Nephron (organoid): ENCODE measurements around the gene RSRC1.
"Not testable (repeated sequence)": the region's sequence is repeated elsewhere in the genome, so short reads cannot be mapped to it uniquely, and the experiment has no call there.

ENCODE experiments used
- H3K27ac Mint-ChIP-seq, 3 experiments: 2 replicates each; pipeline ENCODE4 v1.8.0; 2020; ENCODE audit warnings: mixed read lengths in 3 of 3, mild to moderate bottlenecking in 2 of 3, moderate library complexity in 1 of 3
- H3K27me3 Mint-ChIP-seq: 2 replicates; pipeline ENCODE4 v1.8.0; 2021; ENCODE audit warnings: low read depth, mild to moderate bottlenecking, moderate library complexity, mixed read lengths
- H3K36me3 Mint-ChIP-seq: 2 replicates; pipeline ENCODE4 v1.8.0; 2020; ENCODE audit warnings: low read depth, mixed read lengths
- H3K4me1 Mint-ChIP-seq: 2 replicates; pipeline ENCODE4 v1.8.0; 2020; ENCODE audit warnings: mixed read lengths
- H3K4me3 Mint-ChIP-seq, 3 experiments: 2 replicates each; pipeline ENCODE4 v1.8.0; 2020; ENCODE audit warnings: mild to moderate bottlenecking in 3 of 3, mixed read lengths in 3 of 3, moderate library complexity in 2 of 3
- H3K9me3 Mint-ChIP-seq: 2 replicates; pipeline ENCODE4 v1.8.0; 2020; ENCODE audit warnings: mixed read lengths
- CTCF ChIP-seq, 3 experiments: fragments of 200-600 bp; sonication (generic); IDR thresholded peaks; one replicate each; pipeline ENCODE4 v1.5.0; 2021; ENCODE audit warnings: antibody characterized with exemption in 3 of 3; ENCODE audit not compliant: unreplicated experiment in 3 of 3

RSRC1 gene

DNA sequence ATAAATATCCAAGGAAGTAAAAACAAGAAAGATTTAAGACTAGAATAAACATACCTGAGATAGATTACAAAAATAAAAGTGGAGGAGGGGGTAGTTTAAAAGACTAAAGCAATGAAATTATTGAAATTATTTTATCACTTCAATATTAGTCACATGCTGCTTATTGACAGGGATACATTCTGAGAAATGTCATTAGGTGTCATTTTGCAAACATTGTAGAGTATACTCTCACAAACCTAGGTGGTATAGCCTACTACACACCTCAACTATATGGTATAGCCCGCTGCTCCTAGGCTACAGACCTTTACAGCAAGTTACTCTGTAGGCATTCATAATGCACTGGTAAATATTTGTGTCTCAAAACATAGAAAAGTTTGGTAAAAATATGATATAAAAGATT, 384.0 kb downstream of the RSRC1 start:
- Mint-ChIP-seq H3K36me3 (peaks cover 17% of the 10 kb centered on the region), H3K4me3 (no peak overlapping the region), H3K9me3 (peaks cover 19% of the 10 kb centered on the region), H3K27ac (no peak overlapping the region), H3K4me1 (peaks cover 10% of the 10 kb centered on the region), H3K27me3 (no peaks in the 10 kb centered on the region)
- TF ChIP-seq CTCF (IDR thresholded peaks at IDR 0.05; ENCODE audit: unreplicated experiment in 3 of 3): no peak

- TF ChIP-seq CTCF (IDR thresholded peaks at IDR 0.05; ENCODE audit: unreplicated experiment in 3 of 3): no peak
- no peak overlapping the region for H3K4me3 Mint-ChIP-seq
- peaks cover 23% of the 10 kb centered on the region for H3K9me3 Mint-ChIP-seq
- peaks cover 20% of the 10 kb centered on the region for H3K36me3 Mint-ChIP-seq
- no peaks in the 10 kb centered on the region for H3K27me3 Mint-ChIP-seq
- H3K27ac Mint-ChIP-seq: no peak overlapping the region
- peaks cover 10% of the 10 kb centered on the region for H3K4me1 Mint-ChIP-seq
Measured at GRCh38 chr3:158494673-158495072, 384.8 kb downstream of the RSRC1 start.

DNA sequence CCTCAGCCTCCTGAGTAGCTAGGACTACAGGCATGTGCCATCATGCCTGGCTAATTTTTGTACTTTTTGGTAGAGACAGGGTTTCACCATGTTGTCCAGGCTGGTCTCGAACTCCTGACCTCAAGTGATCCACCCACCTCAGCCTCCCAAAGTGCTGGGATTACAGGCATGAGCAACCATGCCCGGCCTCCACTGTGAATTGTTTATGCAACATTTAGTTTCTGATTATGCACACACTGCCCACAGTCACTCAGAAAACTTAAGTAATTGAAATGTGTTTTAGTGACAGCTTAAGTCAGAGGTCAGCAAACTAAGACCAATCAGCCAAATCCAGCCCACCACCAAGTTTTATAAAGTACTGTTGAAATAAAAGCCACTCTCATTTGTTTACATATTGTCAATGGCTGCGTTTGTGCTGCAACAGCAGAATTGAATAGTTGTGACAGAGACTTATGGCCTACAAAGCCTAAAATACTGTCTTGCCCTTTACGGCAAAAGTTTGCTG, 385.6 kb downstream of the RSRC1 start:
- H3K4me3 Mint-ChIP-seq, H3K27me3 Mint-ChIP-seq: not testable (repeated sequence)
- Mint-ChIP-seq H3K36me3 (peaks cover 27% of the 10 kb centered on the region), H3K4me1 (peaks cover 10% of the 10 kb centered on the region), H3K9me3 (peaks cover 31% of the 10 kb centered on the region), H3K27ac (peak overlapping the region in 1 of 3 experiments; percentile 11)

DNA sequence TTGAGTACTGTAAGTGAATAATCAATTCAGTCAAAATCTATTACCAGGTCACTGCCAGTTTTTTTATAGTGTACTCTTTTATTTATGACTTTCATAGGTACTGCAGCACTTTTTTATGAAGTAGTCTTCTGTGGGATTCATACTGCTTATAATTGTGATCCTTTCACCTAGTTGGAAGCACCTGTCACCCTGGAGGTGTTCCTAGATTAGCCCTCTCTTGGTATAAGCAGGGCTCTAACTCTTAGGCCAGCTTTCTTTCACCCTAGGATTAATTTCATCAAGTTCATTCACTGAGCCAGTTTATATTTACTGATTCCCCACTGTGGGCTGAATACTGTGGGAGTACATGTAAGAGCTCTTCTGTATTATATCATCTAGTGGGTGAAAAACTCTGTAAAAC, 395.2 kb downstream of the RSRC1 start:
- Mint-ChIP-seq H3K4me3 (no peak overlapping the region), H3K36me3 (peaks cover 16% of the 10 kb centered on the region), H3K27ac (no peak overlapping the region), H3K4me1 (no peaks in the 10 kb centered on the region), H3K27me3 (no peaks in the 10 kb centered on the region), H3K9me3 (peaks cover 24% of the 10 kb centered on the region)
- TF ChIP-seq CTCF (IDR thresholded peaks at IDR 0.05; ENCODE audit: unreplicated experiment in 3 of 3): no peak

GRCh38 chr3:158506456-158506855, 396.6 kb downstream of the RSRC1 start:
- H3K36me3 Mint-ChIP-seq: peaks cover 6% of the 10 kb centered on the region
- TF ChIP-seq CTCF (IDR thresholded peaks at IDR 0.05; ENCODE audit: unreplicated experiment in 3 of 3): no peak
- H3K27me3 Mint-ChIP-seq: no peaks in the 10 kb centered on the region
- H3K27ac Mint-ChIP-seq: no peak overlapping the region
- no peaks in the 10 kb centered on the region for H3K4me1 Mint-ChIP-seq
- H3K9me3 Mint-ChIP-seq: peaks cover 17% of the 10 kb centered on the region
- H3K4me3 Mint-ChIP-seq: no peak overlapping the region

GRCh38 chr3:158508481-158508880, 398.6 kb downstream of the RSRC1 start:
- Mint-ChIP-seq H3K4me3 (no peak overlapping the region), H3K27me3 (no peaks in the 10 kb centered on the region), H3K9me3 (peaks cover 7% of the 10 kb centered on the region), H3K4me1 (no peaks in the 10 kb centered on the region), H3K27ac (no peak overlapping the region), H3K36me3 (peaks cover 3% of the 10 kb centered on the region)
- no peak for TF ChIP-seq CTCF (IDR thresholded peaks at IDR 0.05; ENCODE audit: unreplicated experiment in 3 of 3)
